GM21529 (cell line): ENCODE results near the gene ACBD6.
"Not testable (repeated sequence)": the region's sequence is repeated elsewhere in the genome, so short reads cannot be mapped to it uniquely, and the experiment has no call there.

Source experiments
- ATAC-seq: cut with Tn5 transposase; IDR thresholded peaks from one replicate; pipeline ENCODE4 v1.9.1; 2021; ENCODE audit not compliant: unreplicated experiment

The ACBD6 gene

DNA sequence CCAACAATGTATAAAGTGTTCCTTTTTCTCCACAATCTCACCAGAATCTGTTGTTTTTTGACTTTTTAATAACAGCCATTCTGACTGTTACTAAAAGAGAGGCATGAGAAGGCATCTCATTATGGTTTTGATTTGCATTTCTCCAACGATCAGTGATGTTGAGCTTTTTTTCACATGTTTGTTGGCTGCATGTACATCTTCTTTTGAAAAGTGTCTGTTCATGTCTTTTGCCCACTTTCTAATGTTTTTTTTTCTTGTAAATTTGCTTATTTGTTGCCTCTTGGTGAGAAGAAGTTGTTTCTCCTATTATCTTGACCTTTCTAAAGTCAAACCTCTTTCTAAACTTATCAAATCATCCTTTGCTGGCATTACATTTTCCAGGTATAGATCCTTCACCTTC lies 80.8 kb downstream of the ACBD6 start:
- ATAC-seq = no peak

DNA sequence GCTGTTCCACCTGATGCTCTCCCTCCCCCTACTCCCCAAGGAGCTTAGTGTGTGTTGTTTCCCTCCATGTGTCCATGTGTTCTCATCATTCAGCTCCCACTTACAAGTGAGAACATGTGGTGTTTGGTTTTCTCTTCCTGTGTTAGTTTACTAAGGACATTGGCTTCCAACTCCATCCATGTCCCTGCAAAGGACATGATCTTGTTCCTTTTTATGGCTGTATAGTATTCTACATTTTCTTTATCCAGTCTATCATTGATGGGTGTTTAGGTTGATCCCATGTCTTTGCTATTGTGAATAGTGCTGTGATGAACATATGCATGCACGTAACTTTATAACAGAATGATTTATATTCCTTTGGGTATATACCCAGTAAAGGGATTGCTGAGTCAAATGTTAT lies 81.2 kb downstream of the ACBD6 start:
- not testable (repeated sequence) for ATAC-seq

DNA sequence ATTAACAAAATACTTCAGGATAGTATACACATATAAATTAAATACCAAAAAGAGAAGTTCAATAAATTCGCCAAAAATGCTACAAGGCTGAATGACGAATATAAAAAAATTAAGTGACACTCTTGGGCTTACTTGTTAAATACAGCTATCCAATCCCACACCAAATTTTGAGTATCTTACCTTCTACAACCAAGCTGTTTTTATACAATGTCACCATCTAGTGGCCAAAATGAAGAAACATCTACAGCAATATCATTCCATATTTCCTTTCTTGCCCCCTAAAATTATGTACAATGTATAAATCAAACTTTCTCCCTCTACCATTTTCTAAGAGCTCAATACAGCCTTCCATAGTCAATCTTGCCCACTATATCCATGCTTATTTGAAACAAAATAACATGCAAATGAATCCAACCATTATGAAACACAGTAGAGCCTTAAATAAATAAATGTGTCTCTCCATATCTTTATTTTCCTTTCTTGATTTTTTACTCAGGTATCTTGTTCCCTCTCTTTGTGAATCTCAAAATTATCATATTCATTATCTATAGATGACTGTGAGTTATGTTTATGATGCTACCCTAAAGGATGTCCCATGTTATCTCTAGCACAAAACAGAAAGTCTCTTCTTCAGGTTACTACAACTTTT lies 86.3 kb downstream of the ACBD6 start:
- ATAC-seq = no peak

- no peak for ATAC-seq
Measured at GRCh38 chr1:180415236-180415848, 87.0 kb downstream of the ACBD6 start.

- no peak for ATAC-seq
Measured at GRCh38 chr1:180412583-180412982, 89.8 kb downstream of the ACBD6 start.

- ATAC-seq = not testable (repeated sequence)
Measured at GRCh38 chr1:180408128-180408527, 94.2 kb downstream of the ACBD6 start.

- no peak for ATAC-seq
Measured at GRCh38 chr1:180407051-180407450, 95.3 kb downstream of the ACBD6 start.

DNA sequence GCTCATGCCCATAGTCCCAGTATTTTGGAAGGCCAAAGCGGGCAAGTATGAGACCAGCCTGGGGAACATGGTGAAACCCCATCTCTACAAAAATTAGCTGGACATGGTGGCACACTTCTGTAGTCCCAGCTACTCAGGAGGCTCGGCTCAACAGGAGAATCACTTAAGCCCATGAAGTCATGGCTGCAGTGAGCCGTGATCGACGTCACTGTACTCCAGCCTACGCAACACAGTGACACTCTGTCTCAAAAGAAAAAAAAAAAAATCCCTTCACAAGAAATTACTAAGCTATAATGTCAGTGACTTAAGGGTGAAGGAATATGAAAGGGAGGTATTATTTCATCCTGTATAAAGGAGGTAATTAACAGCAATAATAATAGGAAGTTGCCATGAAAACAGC lies 99.8 kb downstream of the ACBD6 start:
- no peak for ATAC-seq

DNA sequence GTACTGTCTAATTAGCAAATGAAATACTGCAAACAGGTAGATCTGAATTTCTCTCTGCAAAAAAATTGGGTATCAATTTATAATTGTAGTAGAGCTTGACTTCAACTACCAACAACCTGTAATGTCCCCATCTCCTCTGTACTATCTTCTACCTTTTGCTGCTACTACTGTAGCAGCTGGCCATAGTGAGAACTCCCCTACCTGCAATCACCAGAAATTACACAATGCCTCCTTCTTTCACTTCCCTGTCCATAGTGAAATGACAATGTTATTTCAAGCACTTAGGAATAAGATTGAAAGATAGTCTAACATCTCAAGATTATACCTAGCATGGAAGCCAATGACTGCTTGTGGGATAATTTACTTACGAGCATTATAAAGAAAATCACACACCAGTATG lies 100.4 kb downstream of the ACBD6 start:
- ATAC-seq = no peak

DNA sequence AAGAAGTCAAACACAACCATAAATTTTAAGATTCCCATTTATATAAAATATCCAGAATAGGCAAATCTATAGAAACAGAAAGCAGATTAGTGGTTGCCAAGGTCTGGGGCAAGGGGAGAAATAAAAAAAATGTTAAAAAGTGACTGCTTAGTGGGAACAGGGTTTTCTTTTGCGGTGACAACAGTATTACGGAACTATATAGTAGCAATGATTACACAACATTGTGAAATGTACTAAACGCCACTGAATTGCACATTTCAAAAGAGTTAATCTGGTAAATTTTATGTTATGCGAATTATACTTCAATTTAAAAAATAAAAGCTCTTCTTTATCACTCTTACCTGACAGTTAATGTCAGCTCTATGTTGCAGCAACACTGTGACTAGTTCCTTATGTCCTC lies 105.2 kb downstream of the ACBD6 start:
- no peak for ATAC-seq

GRCh38 chr1:180392427-180393145 lies 109.8 kb downstream of the ACBD6 start:
- ATAC-seq = no peak

DNA sequence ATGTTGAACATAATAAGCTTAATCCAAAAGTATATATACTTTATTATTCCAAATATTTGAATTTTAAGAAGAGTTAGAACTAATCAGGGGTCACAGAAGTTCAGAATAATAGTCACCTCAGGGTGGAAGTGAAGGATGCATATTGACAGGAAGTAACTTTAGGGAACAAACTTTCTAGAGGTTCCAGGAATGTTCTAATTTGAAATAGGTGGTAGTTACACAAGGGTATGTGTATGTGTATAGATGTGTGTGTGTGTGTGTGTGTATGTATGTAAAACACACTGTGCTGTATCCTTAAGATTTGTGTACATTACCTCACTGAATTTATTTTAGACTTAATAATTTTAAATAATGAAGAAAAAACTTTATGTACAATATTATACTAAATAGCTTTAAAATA lies 110.4 kb downstream of the ACBD6 start:
- no peak for ATAC-seq

DNA sequence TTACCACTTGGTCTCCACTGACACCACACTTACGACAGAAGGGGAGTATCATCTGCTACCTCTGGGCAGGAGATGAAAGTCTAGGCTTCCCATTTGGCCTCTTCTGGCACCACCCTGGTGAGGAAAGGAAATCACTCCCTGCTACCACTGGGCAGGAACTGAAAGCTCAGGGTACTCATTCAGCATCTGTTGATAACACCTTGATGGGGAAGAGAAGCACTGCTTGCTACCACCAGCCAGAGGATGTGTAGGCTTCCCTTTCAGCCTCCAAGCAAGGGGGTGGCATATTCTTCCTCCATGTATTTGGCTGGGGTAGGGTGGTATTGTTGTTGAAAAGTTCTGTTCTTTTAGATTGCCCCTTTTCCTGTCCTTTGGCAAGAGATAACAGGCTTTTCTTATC lies 115.0 kb downstream of the ACBD6 start:
- ATAC-seq = no peak

DNA sequence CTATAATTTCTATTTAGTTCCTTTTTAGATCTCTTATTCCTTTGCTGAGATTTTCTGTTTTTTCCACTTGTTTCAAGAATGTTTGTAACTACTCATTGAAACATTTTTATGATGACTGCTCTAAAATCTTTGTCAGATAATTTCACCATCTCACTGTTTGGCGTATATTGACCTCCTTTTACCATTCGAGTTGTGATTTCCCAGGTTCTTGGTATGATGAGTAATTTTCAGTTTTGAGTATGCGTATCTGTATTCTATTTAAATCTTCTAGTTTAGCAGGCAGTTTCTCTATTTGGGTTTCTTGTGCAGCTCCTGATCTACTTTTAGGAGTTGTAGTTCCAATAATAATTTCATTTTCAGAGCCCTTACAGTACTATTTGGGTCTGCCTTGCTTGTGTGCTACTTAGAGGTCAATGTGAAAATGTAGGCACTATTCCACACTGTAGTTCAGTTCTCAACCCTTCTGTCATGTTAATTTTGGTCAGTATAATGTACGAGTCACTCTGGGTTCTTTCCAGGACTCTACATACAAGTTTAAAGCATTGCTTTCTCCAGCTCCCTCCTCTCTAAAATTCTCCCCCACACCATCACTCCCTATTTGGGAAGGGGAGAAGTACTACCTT lies 115.5 kb downstream of the ACBD6 start:
- ATAC-seq = no peak

DNA sequence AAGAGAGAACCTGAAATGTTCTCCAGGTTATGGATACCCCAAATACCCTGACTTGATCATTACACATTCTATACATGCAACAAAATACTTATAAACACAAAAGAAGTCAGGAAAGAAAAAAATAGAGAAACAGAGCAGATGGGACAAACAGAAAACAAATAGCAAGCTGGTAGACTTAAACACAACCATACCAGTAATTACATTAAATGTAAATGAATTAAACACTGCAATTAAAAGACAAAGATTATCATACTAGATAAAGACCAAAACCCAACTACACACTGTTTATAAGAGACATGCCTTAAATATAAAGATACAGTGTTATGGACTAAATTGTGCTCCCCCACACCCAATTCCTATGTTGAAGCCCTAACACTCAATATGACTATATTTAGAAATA lies 117.2 kb downstream of the ACBD6 start:
- no peak for ATAC-seq

DNA sequence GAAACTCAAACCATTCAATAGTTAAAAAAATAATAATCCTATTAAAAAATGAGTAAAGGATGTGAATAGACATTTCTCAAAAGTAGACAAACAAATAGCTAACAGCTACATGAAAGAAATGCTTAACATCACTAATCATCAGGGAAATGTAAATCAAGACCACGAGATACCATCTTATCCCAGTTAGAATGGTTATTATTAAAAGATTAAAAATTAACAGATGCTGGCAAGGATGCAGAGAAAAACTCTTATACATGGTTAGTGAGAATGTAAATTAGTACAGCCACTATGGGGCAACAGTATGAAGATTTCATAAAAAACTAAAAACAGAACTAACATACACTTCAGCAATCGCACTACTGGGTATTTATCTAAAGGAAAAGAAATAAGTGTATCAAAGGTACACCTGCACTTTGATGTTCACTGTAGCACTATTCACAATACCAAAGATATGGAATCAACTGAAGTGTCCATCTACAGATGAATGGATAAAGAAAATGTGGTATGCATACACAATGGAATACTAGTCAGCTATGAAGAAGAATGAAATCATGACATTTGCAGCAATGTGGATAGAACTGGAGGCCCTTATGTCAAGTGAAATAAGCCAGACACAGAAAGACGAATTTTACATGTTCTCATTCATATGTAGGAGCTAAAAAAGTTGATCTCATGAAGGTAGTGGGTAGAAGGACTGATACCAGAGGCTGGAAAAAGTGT lies 117.9 kb downstream of the ACBD6 start:
- no peak for ATAC-seq

DNA sequence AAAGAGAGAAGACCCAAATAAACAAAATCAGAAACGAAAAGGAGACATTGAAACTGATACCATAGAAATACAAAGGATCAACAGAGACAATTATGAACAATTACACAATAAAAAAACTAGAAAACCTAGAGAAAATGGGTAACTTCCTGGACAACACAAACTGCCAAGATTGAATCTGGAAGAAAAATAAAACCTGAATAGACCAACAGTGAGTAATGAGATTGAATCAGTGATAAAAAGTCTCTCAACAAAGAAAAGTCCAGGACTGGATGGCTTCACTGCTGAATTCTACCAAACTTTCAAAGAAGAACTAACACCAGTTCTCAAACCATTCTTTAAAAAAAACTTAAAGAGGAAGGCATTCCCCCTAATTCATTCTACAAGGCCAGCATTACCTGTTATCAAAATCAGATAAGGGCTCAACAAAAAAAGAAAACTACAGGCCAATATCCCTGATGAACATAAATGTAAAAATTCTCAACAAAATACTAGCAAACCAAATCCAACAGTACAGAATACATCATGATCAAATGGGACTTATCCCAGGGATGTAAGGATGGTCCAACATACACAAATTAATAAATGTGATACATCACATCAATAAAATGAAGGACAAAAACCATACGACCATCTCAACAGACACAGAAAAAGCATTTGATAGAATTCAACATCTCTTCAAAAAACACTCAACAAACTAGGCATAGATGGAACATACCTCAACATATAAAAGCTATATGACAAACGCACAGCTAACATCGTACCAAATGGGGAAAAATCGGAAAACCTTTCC lies 119.9 kb downstream of the ACBD6 start:
- ATAC-seq = no peak

- ATAC-seq = no peak
Measured at GRCh38 chr1:180381184-180381580, 121.2 kb downstream of the ACBD6 start.

DNA sequence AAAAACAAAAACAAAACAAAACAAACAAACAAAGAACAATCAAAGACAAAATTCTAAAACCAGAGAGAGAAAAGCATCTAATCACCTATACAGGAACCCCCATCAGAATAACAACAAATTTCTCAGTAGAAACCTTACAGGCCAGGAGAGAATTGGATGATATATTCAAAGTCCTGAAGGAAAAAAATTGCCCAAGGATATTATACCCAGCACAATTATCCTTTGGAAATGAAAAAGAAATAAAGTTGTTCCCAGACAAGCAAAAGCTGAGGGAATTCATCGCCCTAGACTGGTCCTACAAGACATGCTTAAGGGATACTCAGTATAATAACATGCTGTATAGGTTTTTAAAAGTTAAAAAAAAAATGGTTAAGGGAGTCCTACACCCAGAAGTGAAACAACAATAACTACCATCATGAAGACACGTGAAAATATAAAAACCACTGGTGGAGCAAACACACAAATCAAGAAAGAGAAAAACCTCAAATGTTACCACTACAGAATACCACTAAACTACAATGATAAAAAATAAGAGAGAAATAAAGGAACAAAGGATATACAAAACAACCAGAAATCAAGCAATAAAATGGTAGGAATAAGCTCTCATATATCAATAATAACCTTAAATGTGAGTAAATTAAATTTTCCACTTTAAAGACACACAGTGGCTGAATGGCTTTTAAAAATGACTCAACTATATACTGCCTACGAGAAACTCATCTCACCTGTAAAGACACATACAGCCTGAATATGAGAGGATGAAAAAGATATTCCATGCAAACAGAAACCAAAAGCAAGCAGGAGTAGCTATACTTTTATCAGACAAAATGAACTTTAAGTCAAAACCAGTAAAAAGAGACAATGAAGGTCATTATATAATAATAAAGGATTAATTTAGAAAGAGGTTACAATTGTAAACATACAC lies 121.9 kb downstream of the ACBD6 start:
- ATAC-seq = no peak
